ENCODE measurements around the gene CES2.

Gene CES2

GRCh38 chr16:66902648-66903543 is 32.4 kb upstream of the CES2 start:
- H3K4me2 ChIP-seq (ENCODE audit: insufficient read depth, low read length) = no peak overlapping the region
- H3K79me2 ChIP-seq (ENCODE audit: insufficient read depth, low read length) = no peaks in the 10 kb centered on the region
- H3K9me3 ChIP-seq (ENCODE audit: insufficient read depth, low read length, severe bottlenecking) = no peaks in the 10 kb centered on the region
- TF ChIP-seq EZH2 (IDR thresholded peaks at IDR 0.05; ENCODE audit: borderline replicate concordance, low read depth, low read length, severe bottlenecking) (no peak), CTCF (IDR thresholded peaks at IDR 0.05; ENCODE audit: borderline replicate concordance, extremely low read depth, low read length, poor library complexity, severe bottlenecking) (no peak)
- H2AFZ ChIP-seq (ENCODE audit: low read depth, low read length) = no peak overlapping the region
- no peaks in the 10 kb centered on the region for H4K20me1 ChIP-seq (ENCODE audit: insufficient read depth, low read length)
- no peak overlapping the region for H3K9ac ChIP-seq (ENCODE audit: low read depth, low read length)
- H3K4me3 ChIP-seq (ENCODE audit: low read depth in 1 of 2, low read length in 2 of 2) = no peak overlapping the region
- no peak overlapping the region for H3K27ac ChIP-seq (ENCODE audit: low read length)
- DNase-seq (no peak), ATAC-seq (ENCODE audit: insufficient read depth, low read depth) (no peak)
- H3K4me1 ChIP-seq (ENCODE audit: insufficient read depth, low read length) = no peaks in the 10 kb centered on the region
- H3K27me3 ChIP-seq (ENCODE audit: insufficient read depth, low read length, poor library complexity) = no peaks in the 10 kb centered on the region
- H3K36me3 ChIP-seq (ENCODE audit: insufficient read depth, low read length) = no peaks in the 10 kb centered on the region

GRCh38 chr16:66903544-66904427 is 31.5 kb upstream of the CES2 start:
- Histone ChIP-seq H2AFZ (ENCODE audit: low read depth, low read length) (no peak overlapping the region), H3K27me3 (ENCODE audit: insufficient read depth, low read length, poor library complexity) (no peaks in the 10 kb centered on the region), H3K9ac (ENCODE audit: low read depth, low read length) (no peak overlapping the region), H3K27ac (ENCODE audit: low read length) (no peak overlapping the region), H4K20me1 (ENCODE audit: insufficient read depth, low read length) (no peaks in the 10 kb centered on the region), H3K4me2 (ENCODE audit: insufficient read depth, low read length) (no peak overlapping the region), H3K36me3 (ENCODE audit: insufficient read depth, low read length) (no peaks in the 10 kb centered on the region), H3K4me3 (ENCODE audit: low read depth in 1 of 2, low read length in 2 of 2) (no peak overlapping the region), H3K79me2 (ENCODE audit: insufficient read depth, low read length) (no peaks in the 10 kb centered on the region), H3K9me3 (ENCODE audit: insufficient read depth, low read length, severe bottlenecking) (no peaks in the 10 kb centered on the region), H3K4me1 (ENCODE audit: insufficient read depth, low read length) (no peaks in the 10 kb centered on the region)
- DNase-seq = no peak
- TF ChIP-seq EZH2 (IDR thresholded peaks at IDR 0.05; ENCODE audit: borderline replicate concordance, low read depth, low read length, severe bottlenecking) (no peak), CTCF (IDR thresholded peaks at IDR 0.05; ENCODE audit: borderline replicate concordance, extremely low read depth, low read length, poor library complexity, severe bottlenecking) (no peak)
- no peak for ATAC-seq (ENCODE audit: insufficient read depth, low read depth)

GRCh38 chr16:66904428-66904845 is 30.9 kb upstream of the CES2 start:
- Histone ChIP-seq H3K36me3 (ENCODE audit: insufficient read depth, low read length) (no peaks in the 10 kb centered on the region), H3K4me3 (ENCODE audit: low read depth in 1 of 2, low read length in 2 of 2) (no peak overlapping the region), H3K79me2 (ENCODE audit: insufficient read depth, low read length) (no peaks in the 10 kb centered on the region), H3K27me3 (ENCODE audit: insufficient read depth, low read length, poor library complexity) (no peaks in the 10 kb centered on the region), H3K9me3 (ENCODE audit: insufficient read depth, low read length, severe bottlenecking) (no peaks in the 10 kb centered on the region), H3K4me1 (ENCODE audit: insufficient read depth, low read length) (no peaks in the 10 kb centered on the region), H2AFZ (ENCODE audit: low read depth, low read length) (no peak overlapping the region), H4K20me1 (ENCODE audit: insufficient read depth, low read length) (no peaks in the 10 kb centered on the region), H3K27ac (ENCODE audit: low read length) (no peak overlapping the region), H3K9ac (ENCODE audit: low read depth, low read length) (no peak overlapping the region), H3K4me2 (ENCODE audit: insufficient read depth, low read length) (no peak overlapping the region)
- DNase-seq (no peak), ATAC-seq (ENCODE audit: insufficient read depth, low read depth) (no peak)
- TF ChIP-seq CTCF (IDR thresholded peaks at IDR 0.05; ENCODE audit: borderline replicate concordance, extremely low read depth, low read length, poor library complexity, severe bottlenecking) (no peak), EZH2 (IDR thresholded peaks at IDR 0.05; ENCODE audit: borderline replicate concordance, low read depth, low read length, severe bottlenecking) (no peak)
